Psoas muscle (tissue), 8 donors: ENCODE results near the gene PRKAG2. TPM values are rescaled to one million over a fixed set of nuclear protein-coding genes. Genes with fewer than 3 reads are reported as not detected.

Experiments
- ATAC-seq, 4 donors: fragments of 200-7000 bp; cut with Tn5 transposase; one replicate each; pipeline ENCODE4 v1.9.1; 2020; ENCODE audit warnings: moderate library complexity in 3 of 4, mild to moderate bottlenecking in 2 of 4
- DNase-seq, 2 donors: peaks; one replicate each; pipeline ENCODE4 v3.0.0-alpha.2; 2020
- H3K27ac ChIP-seq: fragments of 200-600 bp; one replicate; pipeline ENCODE4 v1.8.0; 2022
- H3K27me3 ChIP-seq, 3 donors: fragments of 200-600 bp in 1 of 3; one replicate each; pipeline versions ENCODE4 v1.6.1 to v1.8.0; 2013 to 2022; ENCODE audit warnings: low read length in 2 of 3, mild to moderate bottlenecking in 2 of 3, moderate library complexity in 1 of 3; ENCODE audit not compliant: insufficient read depth in 3 of 3
- H3K36me3 ChIP-seq, 2 donors: fragments of 200-600 bp in 1 of 2; one replicate each; pipeline versions ENCODE4 v1.6.1 to v1.8.0; 2013 to 2022; ENCODE audit warnings: low read depth in 1 of 2, mild to moderate bottlenecking in 1 of 2, moderate library complexity in 1 of 2; ENCODE audit not compliant: insufficient read depth in 1 of 2
- H3K4me1 ChIP-seq: fragments of 200-600 bp; one replicate; pipeline ENCODE4 v1.8.0; 2022
- H3K4me3 ChIP-seq: fragments of 200-600 bp; one replicate; pipeline ENCODE4 v1.8.0; 2022; ENCODE audit warnings: mild to moderate bottlenecking
- H3K9me3 ChIP-seq: fragments of 200-600 bp; one replicate; pipeline ENCODE4 v1.8.0; 2022
- WGBS, 3 donors: extraction: QIAGEN DNeasy Blood & Tissue Kit; methylation state at CpG; one replicate each; pipeline versions ENCODE4 v1.1.6 to v1.1.7; 2013; 5-methylcytosine and 5-hydroxymethylcytosine counted together
- intact Hi-C, 2 donors: fragments of 100-400 bp; cut with DNase I; formaldehyde crosslinking; loops; one replicate each; pipeline versions ENCODE4 v1.11.0 to v1.14.2; 2022
- polyA plus RNA-seq, 3 donors: library from polyadenylated mRNA; stranded (reverse); fragments of 200-250 nt; gene quantifications; one replicate each; pipeline ENCODE4 v1.2.3, GENCODE V29; 2013
- total RNA-seq, 4 donors: library from RNA; stranded (reverse); fragmentation: NEBNext Ultra II Directional in 2 of 4; extraction: Animal tissue kit (Norgen Biotek cat#: 25700) in 2 of 4; gene quantifications; one replicate each; pipeline versions ENCODE4 v1.2.1 to v1.2.4, GENCODE V29; 2021 to 2023
- TF ChIP-seq, protein P1 (sequence below): fragments of 200-600 bp; IDR thresholded peaks from one replicate; pipeline ENCODE4 v1.8.0; 2022; ENCODE audit warnings: antibody characterized with exemption
- donor health status: healthy with polysubstance abuse.
- donor health status: DM: no; HTN: no; CAD: no; lungs with moderate emphysema.
- donor health status: Bipolar disorder and iron deficiency.
- donor health status: healthy.
- donor health status: DM: yes; HTN: yes; CAD: no.
- donor health status: DM: no; HTN: no; CAD: no.
- donor health status: DM: no; HTN: no; CAD: no.
- donor health status: DM: yes; HTN: yes; CAD: no.

PRKAG2 gene
- total and polyA plus RNA-seq, 7 donors: 9.3 to 143 (median 19.8) TPM

GRCh38 chr7:151817315-151817690 lies 59.6 kb downstream of the PRKAG2 start:
- no peaks in the 10 kb centered on the region for H3K36me3 ChIP-seq
- H3K27ac ChIP-seq: no peak overlapping the region
- intact Hi-C loops: no loop called here
- peak in 1 of 2 donors; percentile 19 for DNase-seq
- 95 to 96% (median 96%) methylated on average over 4 of the region's 4 CpGs for WGBS, 3 donors
- no peaks in the 10 kb centered on the region for H3K4me1 ChIP-seq
- ATAC-seq: no peak
- H3K27me3 ChIP-seq: no peaks in the 10 kb centered on the region
- TF ChIP-seq, protein P1, sequence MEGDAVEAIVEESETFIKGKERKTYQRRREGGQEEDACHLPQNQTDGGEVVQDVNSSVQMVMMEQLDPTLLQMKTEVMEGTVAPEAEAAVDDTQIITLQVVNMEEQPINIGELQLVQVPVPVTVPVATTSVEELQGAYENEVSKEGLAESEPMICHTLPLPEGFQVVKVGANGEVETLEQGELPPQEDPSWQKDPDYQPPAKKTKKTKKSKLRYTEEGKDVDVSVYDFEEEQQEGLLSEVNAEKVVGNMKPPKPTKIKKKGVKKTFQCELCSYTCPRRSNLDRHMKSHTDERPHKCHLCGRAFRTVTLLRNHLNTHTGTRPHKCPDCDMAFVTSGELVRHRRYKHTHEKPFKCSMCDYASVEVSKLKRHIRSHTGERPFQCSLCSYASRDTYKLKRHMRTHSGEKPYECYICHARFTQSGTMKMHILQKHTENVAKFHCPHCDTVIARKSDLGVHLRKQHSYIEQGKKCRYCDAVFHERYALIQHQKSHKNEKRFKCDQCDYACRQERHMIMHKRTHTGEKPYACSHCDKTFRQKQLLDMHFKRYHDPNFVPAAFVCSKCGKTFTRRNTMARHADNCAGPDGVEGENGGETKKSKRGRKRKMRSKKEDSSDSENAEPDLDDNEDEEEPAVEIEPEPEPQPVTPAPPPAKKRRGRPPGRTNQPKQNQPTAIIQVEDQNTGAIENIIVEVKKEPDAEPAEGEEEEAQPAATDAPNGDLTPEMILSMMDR: no peak
- no peak overlapping the region for H3K4me3 ChIP-seq
- no peaks in the 10 kb centered on the region for H3K9me3 ChIP-seq

DNA sequence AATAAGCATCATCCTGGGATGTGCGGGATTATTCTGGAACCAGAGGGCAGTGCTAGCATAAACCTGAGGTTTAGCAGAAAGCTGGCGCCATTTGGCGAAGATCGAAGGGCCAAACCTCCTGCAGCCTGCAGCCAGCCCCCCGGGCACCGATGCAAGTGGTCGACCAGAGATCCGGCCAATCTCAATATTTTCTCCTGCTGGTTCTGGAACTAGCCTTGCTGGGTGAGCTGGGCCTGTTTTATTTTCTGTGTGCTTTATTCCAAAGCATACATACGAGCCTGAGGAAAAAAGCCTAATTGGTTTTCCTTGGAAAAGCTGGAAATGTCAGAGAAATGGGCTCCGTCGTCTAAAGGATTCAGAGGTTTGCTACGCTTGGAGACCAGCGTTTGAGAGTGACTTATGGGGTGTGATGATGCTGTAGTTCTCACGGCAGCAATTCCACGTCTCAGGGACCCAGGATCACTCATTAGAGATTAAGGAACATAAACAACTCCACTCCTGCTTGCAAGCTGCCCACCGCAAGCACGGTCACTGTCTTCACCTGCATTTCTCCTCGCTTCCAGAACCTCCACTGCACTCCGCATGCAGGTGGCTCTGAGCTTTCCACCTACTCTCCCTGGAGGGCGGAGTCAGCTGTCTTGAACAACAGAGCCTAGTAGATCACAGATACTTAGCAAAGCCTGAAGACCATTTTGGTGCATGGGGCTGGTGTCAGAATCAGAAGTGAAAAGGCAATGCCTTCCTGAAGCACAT lies 60.2 kb downstream of the PRKAG2 start:
- ATAC-seq: no peak
- Histone ChIP-seq H3K9me3 (no peaks in the 10 kb centered on the region), H3K27ac (no peak overlapping the region), H3K27me3 (no peaks in the 10 kb centered on the region), H3K36me3 (no peaks in the 10 kb centered on the region), H3K4me1 (no peaks in the 10 kb centered on the region), H3K4me3 (no peak overlapping the region)
- TF ChIP-seq, protein P1: no peak
- peak in 1 of 2 donors; percentile 15 for DNase-seq
- WGBS, 3 donors: 96 to 98% (median 96%) methylated on average over 20 of the region's 20 CpGs
- intact Hi-C loops: no loop called here

DNA sequence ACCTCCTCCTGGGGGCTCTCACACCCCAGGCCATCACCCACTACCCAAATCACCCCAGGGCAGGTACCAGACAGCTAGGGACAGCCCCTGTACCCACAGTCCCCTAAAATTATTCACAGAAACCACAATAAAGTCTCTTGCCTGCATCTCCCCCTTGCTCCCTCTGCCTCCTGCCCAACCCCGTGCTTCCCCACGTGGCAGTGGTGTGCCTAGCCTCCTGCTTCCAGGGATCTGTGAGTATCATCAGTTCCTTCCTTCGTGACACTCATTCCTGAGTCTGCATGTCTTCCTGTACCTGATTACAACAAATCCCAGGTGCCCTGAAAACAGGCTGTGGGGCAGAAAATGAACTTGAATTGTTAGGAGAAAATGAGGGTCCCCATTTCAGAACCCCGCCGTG lies 61.5 kb downstream of the PRKAG2 start:
- intact Hi-C loops: no loop called here

GRCh38 chr7:151814400-151815009 lies 62.4 kb downstream of the PRKAG2 start:
- TF ChIP-seq, protein P1: no peak
- 51 to 68% (median 56%) methylated on average over 18 of the region's 18 CpGs for WGBS, 3 donors
- ATAC-seq: no peak
- Histone ChIP-seq H3K9me3 (no peaks in the 10 kb centered on the region), H3K27ac (no peak overlapping the region), H3K4me1 (no peaks in the 10 kb centered on the region), H3K4me3 (no peak overlapping the region), H3K36me3 (no peaks in the 10 kb centered on the region), H3K27me3 (no peaks in the 10 kb centered on the region)
- DNase-seq: peak in 1 of 2 donors; percentile 50
- intact Hi-C loops: no loop called here

More for the DNA sequence above, 61.5 kb downstream of the PRKAG2 start:
- H3K27ac ChIP-seq: no peak overlapping the region
- WGBS, 3 donors: 87 to 89% (median 88%) methylated on average over 5 of the region's 5 CpGs
- no peak for ATAC-seq
- no peaks in the 10 kb centered on the region for H3K27me3 ChIP-seq
- no peaks in the 10 kb centered on the region for H3K36me3 ChIP-seq
- no peak overlapping the region for H3K4me3 ChIP-seq
- no peaks in the 10 kb centered on the region for H3K4me1 ChIP-seq
- no peak for DNase-seq
- TF ChIP-seq, protein P1: no peak
- no peaks in the 10 kb centered on the region for H3K9me3 ChIP-seq
